ENCODE data around the gene TTLL12. TPM values are rescaled to one million over a fixed set of nuclear protein-coding genes. Genes with fewer than 3 reads are reported as not detected.
A peak's percentile ranks its signal among the peaks of the same experiment; 100 is the strongest.

Gene TTLL12
- polyA plus RNA-seq, 1 experiment = 5.7 TPM

GRCh38 chr22:43191831-43192230 lies 4.9 kb upstream of the TTLL12 start:
- ChIA-PET POLR2A (no interaction called here), CTCF (interaction anchor here (0.6 to 0.7 kb wide), 2 partner anchors 77 to 81 kb away, joined by 7 to 8 read pairs; no protein-coding TSS in a partner anchor)
- H3K27ac ChIP-seq (ENCODE audit: low read depth, low read length) = no peak overlapping the region
- TF ChIP-seq, protein P1, sequence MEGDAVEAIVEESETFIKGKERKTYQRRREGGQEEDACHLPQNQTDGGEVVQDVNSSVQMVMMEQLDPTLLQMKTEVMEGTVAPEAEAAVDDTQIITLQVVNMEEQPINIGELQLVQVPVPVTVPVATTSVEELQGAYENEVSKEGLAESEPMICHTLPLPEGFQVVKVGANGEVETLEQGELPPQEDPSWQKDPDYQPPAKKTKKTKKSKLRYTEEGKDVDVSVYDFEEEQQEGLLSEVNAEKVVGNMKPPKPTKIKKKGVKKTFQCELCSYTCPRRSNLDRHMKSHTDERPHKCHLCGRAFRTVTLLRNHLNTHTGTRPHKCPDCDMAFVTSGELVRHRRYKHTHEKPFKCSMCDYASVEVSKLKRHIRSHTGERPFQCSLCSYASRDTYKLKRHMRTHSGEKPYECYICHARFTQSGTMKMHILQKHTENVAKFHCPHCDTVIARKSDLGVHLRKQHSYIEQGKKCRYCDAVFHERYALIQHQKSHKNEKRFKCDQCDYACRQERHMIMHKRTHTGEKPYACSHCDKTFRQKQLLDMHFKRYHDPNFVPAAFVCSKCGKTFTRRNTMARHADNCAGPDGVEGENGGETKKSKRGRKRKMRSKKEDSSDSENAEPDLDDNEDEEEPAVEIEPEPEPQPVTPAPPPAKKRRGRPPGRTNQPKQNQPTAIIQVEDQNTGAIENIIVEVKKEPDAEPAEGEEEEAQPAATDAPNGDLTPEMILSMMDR (IDR thresholded peaks at IDR 0.05; ENCODE audit: low read depth, low read length) = no peak
- no peak overlapping the region for H3K4me3 ChIP-seq (ENCODE audit: low read depth, low read length)
- no peak for DNase-seq (ENCODE audit: low read depth, low spot score)
- peaks cover 8% of the 10 kb centered on the region for H3K27me3 ChIP-seq (ENCODE audit: control insufficient read depth, insufficient read depth, low read length)
- H3K9me3 ChIP-seq (ENCODE audit: control insufficient read depth, insufficient read depth, low read length) = no peaks in the 10 kb centered on the region; the same call in none of the 2 replicates

DNA sequence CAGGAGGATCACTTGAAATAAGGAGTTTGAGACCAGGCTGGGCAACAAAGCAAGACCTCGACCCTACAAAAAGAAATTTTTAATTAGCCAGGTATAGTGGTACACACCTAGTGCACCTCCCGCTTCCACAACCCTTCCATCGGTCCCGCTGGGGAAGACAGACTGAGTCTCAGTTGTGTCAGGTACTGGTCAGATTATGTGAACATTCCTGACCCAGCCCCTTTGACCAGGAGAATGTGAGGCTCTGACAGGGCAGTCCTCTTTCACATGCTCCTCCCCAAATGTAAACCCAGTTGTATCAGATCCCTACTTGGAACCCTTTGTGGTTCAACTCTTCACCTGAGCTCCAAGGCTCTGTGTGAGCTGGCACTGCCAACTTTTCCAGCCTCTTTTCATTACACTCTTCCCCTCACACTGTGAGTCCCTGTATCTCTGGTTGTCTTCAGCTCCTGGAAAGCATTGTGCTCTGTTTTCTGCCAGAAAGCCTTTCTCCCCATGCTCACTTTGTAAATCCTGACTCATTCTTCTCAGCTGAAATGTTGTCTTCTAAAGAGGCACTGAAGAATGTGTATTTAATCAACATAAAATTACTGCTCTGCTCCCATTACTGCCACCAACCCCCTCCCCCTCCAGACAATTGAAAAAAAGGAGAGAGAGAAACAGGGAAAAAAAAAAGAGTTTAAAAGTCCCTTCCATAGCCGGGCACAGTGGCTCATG lies 2.1 kb upstream of the TTLL12 start:
- ChIA-PET CTCF (interaction anchor here (1.4 kb wide), 1 partner anchor 13 kb away, joined by 4 read pairs; no protein-coding TSS in a partner anchor), POLR2A (no interaction called here)
- no peak overlapping the region for H3K27ac ChIP-seq (ENCODE audit: low read depth, low read length)
- no peak for DNase-seq (ENCODE audit: low read depth, low spot score)
- H3K4me3 ChIP-seq (ENCODE audit: low read depth, low read length) = no peak overlapping the region
- H3K9me3 ChIP-seq (ENCODE audit: control insufficient read depth, insufficient read depth, low read length) = no peaks in the 10 kb centered on the region; the same call in none of the 2 replicates
- TF ChIP-seq, protein P1 (IDR thresholded peaks at IDR 0.05; ENCODE audit: low read depth, low read length) = no peak
- H3K27me3 ChIP-seq (ENCODE audit: control insufficient read depth, insufficient read depth, low read length) = peaks cover 8% of the 10 kb centered on the region

DNA sequence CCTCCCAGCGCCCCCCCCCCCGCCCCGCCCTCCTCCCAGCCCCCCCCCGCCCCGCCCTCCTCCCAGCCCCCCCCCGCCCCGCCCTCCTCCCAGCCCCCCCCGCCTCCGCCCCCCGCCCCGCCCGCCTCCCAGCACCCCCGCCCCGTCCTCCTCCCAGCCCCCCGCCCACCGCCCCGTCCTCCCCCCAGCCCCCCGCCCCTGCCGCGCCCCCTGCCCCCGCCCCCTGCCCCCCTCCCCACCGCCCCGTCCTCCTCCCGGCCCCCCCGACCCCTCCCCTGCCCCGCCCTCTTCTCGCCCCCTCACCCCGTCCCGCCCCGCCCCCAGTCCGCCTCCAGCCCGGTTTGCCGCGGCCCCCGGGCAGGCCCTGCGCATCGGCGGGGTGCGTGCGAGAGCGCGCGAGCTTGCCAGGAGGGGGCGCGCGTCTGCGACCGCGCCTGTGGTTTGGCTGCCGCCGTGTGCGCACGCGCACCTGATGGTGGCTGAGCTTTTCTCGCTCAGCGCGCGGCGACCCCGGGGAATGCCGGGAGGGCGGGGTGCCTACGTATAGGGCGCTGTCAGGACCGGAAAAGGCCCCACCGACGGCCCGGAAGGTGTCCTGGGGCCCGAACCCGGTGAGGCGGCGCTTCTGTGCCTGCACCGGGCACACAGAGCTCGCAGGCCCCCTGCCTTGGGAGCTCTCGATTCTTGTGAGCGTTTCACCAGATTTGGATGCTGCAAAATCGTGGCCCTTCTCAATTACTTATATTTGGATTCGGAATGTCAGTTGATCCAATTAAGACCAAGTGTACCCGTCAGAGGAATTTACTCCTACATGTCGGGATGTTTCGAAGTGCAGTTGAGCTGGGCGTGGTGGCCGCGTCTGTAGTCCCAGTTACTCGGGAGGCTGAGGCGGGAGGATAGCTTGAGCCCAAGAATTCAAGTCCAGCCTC lies 501 bp upstream of the TTLL12 start:
- TF ChIP-seq, protein P1 (IDR thresholded peaks at IDR 0.05; ENCODE audit: low read depth, low read length) = peak; percentile 43
- H3K4me3 ChIP-seq (ENCODE audit: low read depth, low read length) = peak overlapping the region; percentile 60
- ChIA-PET POLR2A (interaction anchor here (0.5 to 0.8 kb wide), 4 partner anchors 9 to 717 kb away, joined by 3 to 4 read pairs (median 4); no protein-coding TSS in a partner anchor), CTCF (interaction anchor here (0.7 to 1.4 kb wide), 13 partner anchors 9 to 198 kb away, joined by 3 to 15 read pairs (median 4); no protein-coding TSS in a partner anchor)
- peaks cover 8% of the 10 kb centered on the region for H3K27me3 ChIP-seq (ENCODE audit: control insufficient read depth, insufficient read depth, low read length)
- peak overlapping the region; percentile 93 for H3K27ac ChIP-seq (ENCODE audit: low read depth, low read length)
- no peaks in the 10 kb centered on the region; the same call in none of the 2 replicates for H3K9me3 ChIP-seq (ENCODE audit: control insufficient read depth, insufficient read depth, low read length)
- peak; percentile 75 for DNase-seq (ENCODE audit: low read depth, low spot score)

DNA sequence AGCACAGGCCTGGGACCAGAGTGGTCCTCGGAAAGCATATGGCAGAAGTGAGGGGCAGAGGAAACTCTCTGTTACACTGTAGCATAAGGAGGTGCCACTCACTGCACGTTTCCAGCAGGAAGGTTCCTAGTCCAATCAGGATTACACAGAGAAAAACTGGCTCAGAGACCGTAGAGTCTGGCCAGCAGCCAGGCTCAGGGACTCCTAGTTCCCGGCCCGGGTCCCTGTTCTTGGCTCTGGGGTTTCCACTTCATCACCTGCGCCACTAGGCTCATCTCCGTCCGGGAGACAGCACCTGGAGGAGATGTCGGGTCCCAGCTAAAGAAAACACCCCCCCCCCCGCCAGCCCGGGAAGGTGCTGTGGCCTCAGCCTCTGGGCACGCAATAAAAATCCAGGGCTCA lies 1.1 kb downstream of the TTLL12 start:
- Histone ChIP-seq H3K9me3 (ENCODE audit: control insufficient read depth, insufficient read depth, low read length) (no peaks in the 10 kb centered on the region; the same call in 1 of the 2 replicates), H3K27me3 (ENCODE audit: control insufficient read depth, insufficient read depth, low read length) (peaks cover 3% of the 10 kb centered on the region), H3K4me3 (ENCODE audit: low read depth, low read length) (peak overlapping the region; percentile 74), H3K27ac (ENCODE audit: low read depth, low read length) (no peak overlapping the region)
- ChIA-PET POLR2A (no interaction called here), CTCF (interaction anchor here (0.6 kb wide), 2 partner anchors 10 to 1602 kb away, joined by 3 to 9 read pairs; no protein-coding TSS in a partner anchor)
- DNase-seq (ENCODE audit: low read depth, low spot score) = no peak
- TF ChIP-seq, protein P1 (IDR thresholded peaks at IDR 0.05; ENCODE audit: low read depth, low read length) = no peak

Data from AG04450 (cell line).